ENCODE results near the gene RTN4RL2.

- TF ChIP-seq POLR2A (IDR thresholded peaks at IDR 0.05; ENCODE audit: low read depth, low read length) = no peak
- no peak for TF ChIP-seq POU2F2 (IDR thresholded peaks at IDR 0.05; ENCODE audit: low read depth, low read length)
- TF ChIP-seq TAF1 (IDR thresholded peaks at IDR 0.05; ENCODE audit: low read depth, low read length) = no peak
- TF ChIP-seq POLR2AphosphoS5 (IDR thresholded peaks at IDR 0.05; ENCODE audit: low read depth, low read length) = no peak
Observed at GRCh38 chr11:57440744-57441414, 19.4 kb upstream of the RTN4RL2 start.
